CD4-positive, alpha-beta T cell treated with Interleukin-4 for 4 hours (primary cell): ENCODE data around the gene NDRG2.
"Not testable (repeated sequence)": the region's sequence is repeated elsewhere in the genome, so short reads cannot be mapped to it uniquely, and the experiment has no call there.

ENCODE experiments used
- DNase-seq: peaks from one replicate; pipeline ENCODE4 v3.0.0-alpha.2; 2020

NDRG2 gene

DNA sequence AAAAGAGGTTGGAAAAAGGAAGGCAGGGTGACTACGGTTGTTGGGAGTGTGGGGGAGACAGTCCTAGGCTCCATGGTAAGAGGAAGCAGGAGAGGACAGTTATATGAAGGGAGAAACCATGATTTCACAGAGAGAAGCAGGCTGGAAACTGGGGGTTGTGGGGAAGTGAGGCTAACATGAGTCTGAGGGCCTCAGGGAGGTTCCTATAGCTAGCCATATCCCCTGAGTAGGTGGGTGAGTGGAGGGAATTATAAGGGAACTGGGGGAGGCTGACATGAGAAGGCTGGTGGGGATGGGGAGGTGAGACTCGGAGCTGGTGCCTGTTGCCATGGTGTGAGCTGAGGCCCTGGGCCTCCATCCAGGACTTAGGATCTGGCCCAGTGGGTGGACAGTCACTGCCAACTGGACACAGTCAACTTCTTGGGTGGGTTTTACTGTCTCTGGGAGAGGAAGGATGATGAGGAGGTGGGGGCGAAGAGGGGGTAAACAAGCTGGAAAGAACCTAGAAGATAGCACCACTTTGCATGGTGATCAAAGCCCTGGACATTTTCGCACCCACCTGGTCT lies 8.4 kb upstream of the NDRG2 start:
- no peak for DNase-seq

DNA sequence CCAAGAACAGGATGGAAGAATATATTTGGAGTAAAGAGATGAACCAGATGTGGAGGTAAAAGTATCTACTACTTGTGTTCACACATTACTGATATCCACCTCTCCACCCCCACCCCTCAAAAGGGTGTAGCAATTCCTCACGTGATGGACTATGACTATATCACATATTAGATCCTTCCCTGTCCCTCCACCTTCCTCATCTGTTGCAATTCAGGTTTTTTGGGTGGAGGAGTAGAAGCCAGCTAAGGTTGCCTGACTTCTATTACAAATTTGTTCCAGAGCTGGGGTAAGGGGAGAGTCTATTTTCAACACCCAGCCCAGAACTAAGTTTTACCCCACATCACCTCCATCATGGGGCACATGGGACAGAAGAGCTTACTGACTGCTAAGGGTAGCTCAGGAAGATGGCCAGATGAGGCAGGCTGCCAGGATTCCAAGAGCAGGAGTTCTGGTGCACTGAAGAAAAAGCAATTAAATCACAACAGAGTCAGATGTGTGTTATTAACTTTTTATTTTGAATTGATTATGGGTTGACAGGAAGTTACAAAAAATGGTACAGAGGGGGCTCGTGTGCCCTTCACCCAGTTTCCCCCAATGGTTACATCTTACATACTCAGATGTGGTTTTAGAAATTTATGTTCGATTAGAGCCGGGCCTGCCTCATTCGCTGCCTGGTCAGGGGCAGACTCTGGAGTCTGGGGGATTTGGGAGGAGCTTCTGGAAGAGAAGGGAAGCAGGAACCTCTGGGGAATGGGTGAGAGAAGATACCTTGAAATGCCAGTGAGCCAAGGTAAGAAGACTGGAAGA lies 7.7 kb upstream of the NDRG2 start:
- no peak for DNase-seq

DNA sequence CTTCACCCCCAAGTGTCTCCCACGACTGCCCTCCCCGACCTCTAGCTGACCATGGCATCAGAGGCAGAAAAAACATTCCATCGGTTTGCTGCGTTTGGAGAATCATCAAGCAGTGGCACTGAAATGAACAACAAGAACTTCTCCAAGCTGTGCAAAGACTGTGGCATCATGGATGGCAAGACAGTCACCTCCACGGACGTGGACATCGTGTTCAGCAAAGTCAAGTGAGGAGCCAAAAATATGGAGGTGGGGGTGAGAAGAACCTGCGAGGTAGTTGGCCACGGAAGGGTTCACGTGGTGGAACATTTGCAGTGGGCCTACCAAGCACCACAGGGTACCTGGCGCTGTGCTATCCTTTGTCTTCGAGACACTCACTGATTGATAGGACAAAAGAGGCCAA lies 5.7 kb upstream of the NDRG2 start:
- DNase-seq, result no peak

DNA sequence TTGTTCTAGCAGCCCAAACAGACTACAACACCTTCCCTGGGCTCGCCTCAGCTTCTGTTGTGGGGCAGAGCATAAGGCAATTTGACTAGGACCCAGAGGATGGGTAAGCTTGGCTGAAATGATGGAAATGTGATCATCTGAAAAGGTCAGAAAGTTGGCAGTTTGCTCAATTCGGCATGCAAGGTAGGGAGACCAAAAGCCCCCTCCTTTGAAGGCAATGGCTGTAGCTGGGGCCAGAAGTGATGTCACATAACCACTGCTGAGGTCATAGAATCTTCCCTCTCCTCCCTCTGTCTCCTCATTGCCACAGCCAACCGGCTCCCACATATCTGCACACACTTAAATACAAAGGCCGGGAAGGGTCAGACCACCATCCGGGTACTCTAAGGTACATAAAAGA lies 5.1 kb upstream of the NDRG2 start, which contains the start of gene TPPP2:
TPPP2 (plus strand) TSS at position 301 of the 400 bp plus-strand sequence. CDS start 365 bp downstream, outside the sequence.
- no peak for DNase-seq

DNA sequence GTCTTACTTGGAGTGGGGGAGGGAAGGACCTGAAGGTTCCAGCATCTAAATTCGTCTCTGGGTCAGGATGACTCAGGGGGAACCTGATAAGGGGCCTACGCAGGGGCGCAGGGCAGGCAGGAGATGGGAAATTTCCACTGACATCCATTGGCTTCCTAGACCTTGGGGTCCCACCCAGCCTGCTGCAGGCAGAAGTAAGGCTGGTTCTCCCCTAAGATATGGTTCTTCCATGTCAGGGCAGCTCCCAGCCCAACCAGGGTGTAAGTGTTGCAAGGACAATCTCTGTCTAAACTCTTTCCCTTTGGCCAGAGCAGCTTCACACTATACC lies 2.1 kb upstream of the NDRG2 start:
- DNase-seq, result no peak

DNA sequence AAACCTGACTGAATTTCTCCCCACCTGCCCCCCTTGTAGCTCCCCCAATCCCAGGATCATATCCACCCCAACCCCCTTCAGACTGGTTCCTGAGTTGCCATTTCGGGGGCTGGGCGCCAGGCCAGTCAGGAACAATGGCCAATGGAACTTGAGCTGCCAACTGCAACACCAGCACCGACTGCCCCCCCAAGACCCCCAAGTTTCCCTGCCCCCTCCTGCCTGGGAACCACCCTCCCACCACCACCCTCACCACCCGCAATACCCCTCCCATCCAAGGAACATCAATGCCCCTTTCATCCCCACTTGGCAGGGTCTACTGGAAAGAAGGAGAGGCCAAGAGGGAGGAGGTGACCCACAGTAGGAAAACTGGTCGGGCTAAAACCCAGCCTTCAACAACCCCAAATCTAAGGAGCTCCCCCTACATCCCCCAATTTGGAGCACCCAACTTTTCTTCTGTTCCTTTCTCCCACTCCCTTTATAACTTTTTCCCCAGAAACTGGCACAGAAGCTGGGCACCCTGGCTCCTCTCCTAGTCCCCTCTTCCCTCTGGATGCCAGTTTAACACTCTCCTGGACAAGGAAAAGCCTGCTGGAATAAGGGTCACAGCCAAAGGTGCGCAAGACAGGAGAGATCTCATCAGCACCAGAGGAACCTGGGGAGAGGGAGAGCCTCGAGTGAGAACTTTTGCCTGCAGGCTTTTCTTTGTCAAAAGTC lies 1.6 kb upstream of the NDRG2 start:
- no peak for DNase-seq

DNA sequence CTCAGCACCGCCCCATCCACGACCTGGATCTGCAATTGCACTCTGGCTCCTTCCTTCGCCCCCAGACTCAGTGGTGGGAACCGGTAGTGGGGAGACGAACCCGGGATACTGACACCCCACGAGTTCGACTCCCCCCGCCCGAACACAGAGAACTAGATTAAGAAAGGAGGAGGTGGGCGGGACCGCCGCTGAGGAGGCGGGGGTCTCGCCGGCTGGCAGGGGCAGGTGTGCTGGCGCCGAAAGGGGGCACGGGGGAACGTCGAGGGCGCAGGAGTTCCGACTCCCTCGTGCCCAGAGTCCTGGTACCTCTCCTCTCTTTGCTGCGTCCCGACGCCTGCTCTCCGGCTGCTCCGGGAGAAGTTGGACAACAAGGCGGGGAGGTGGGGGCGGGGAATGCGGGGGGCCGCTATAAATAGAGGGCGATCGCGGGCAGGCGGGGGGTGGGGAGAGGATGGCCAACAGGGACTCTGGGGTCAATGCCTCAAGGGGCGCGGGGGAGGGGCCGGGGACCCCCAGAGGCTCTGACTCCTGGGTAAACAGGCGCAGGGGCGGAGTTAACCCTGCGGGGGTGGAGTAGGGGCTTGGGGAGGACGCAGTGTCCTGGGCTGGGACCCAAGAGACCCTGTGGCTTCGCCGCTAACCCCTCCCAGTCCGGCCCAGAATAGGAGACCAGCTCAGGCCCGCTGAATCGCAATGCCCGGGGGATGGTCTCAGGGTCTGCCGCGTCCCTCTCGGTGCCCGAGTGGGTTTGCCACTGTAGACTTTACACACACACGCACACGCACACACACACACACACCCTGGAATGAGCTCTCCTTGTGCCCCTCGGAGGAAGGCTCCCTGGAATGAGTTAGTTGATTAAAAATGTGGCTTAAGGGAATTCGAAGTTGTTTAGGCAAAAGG lies 761 bp upstream of the NDRG2 start:
- DNase-seq, result no peak

DNA sequence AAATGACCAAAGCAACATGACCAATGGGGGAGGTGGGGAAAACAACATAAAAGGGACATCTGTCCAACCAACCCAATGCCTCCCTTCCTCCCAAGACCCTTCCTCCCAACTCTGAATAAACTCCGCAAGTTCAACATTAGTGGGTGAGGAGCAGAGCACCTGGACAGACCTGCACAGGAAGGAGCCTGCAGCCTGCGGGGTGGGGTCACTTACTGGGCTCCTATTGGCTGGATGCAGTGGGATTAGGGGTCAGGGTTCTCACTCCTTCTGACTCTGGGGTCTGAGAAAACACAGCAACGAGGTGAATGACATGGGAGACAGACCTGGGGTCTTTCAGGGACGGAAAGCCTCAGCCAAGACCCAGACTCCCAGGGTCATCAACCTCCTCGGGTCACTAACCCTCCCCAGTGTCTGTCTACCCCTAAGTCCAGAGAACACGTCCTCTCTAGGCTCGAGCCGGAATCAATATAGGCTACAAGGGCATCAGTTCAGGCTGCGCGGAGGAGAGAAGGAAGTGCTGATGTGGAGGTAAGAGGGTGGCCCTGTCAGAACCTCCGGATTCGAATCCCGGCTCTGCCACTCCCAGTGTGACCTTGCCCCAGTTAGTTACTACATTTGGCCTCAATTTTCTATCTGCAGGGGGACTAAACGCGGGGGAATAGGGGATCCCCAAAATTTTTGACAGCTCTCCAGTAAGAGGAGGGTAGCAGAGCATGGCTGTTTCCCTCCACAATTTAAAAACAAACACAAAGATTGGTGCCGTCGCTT lies 860 bp downstream of the NDRG2 start:
- DNase-seq, result no peak

DNA sequence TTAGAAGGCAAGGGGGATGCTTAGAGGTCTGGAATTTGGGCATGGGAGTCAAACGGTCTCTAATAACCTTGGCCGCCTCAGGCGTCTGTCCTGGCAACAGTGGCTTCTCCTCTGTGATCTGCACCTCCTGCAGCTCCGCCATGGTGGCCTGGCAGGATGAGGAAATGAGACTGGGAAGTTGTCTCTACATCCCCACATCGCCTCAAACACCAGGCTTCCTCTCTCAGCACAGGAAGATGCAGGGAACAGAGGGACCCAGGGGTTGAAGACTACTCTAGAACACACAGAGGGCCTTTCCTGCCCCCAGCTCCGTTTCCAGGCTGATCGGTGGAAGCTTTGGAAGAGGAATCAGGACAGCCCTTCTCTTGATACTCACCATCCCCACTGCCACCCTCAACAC lies 1.7 kb downstream of the NDRG2 start:
- DNase-seq, result no peak

DNA sequence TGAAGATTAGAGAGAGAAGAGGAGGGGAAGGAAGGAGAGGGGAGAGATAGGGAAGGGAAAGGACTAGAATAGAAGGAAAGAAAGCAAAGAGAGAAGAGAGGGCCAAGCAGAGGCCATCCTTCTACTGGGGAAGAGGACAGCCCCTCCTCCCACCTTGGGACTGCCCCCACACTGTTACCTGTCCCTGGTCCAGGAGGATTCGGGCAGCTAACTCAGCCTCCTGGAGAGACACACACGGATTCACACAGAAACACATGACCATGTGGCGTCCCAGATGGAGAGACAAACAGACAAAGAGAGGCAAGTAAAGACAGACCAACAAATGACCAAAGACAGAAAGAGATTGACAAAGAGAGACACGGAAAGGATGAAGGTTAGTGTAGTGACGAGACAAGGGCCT lies 2.2 kb downstream of the NDRG2 start:
- DNase-seq, result no peak

DNA sequence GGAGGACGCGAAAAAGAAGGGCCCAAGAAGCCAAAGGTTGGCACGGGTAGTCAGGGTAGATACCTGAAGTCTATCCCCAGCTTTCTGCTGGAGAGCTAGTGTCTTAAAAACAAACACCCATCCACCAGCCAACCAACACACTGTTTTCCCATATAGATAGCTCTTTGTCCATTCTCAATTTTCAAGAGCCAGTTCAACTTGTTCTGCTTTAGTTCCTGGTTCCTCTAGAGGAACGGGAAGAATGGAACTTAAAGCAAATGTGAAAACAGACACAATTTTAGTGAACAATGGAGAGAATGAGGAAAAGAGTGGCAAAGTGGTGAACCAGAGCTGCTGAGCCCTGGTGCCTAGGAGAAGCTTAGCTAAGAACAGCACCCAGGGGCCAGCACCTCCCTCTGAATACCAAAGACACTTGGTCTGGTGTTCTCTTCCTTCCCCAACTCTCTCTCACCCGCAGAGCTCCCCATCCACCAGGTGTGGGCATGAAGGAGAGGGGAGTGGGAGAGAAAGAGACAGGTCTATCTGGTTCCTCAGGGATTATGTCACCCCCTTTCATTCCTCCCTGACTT lies 3.8 kb downstream of the NDRG2 start:
- no peak for DNase-seq

DNA sequence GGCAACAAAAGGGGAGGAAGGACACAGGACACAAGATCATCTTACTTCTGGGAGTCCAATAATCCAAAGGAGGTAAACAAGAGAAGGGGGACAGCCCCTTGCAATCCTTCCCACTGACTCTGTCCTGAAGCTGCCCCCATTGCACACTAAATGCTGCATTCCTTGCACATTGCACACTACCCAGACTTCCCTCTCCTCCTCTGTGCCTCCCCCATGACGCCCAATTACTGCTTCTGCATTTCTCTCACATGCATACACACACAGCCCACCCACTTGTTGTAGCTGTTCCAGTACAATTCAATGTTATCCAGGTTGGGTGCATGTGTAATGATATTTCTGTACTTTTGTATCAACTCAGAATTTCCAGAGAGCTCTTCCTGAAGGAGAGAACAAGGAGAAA lies 5.5 kb downstream of the NDRG2 start:
- DNase-seq, result no peak

DNA sequence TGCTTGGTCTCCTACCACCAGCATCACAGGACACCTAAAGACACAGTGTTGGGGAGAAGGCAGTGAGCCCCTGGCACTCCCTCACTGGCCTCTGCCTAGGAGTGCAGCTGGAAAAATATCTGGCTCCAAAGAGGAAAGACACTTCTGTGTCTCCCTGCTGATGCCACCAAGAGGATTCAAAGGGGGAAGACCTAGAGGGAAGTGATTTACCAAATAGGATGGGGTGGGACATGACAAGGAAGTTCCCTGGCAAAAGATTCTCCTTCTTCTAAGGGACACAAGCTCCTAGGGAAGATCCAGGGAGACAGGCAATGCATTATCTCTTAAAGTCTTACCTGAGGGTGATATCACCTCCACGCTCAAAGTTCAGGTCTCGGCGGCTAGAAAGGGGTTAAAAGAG lies 6.1 kb downstream of the NDRG2 start:
- DNase-seq, result no peak

DNA sequence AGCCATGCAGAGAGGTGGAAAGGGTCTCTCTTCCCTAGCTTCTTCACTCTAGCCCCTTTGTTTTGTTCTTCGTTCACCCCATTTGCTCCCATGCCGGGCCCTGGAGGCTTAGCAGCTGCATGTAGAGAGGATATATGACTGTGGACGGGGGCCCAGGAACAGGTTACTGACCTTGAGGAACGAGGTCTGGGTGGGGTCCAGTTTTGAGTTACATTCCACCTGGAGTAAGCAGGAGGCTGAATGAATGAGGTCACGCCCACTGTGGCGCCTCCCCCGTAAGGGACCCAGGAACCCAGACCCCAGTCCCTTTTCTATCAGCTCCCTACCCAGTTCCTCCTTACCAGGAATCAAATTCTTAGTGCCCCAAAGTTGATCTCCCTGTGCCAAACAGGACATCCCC lies 6.6 kb downstream of the NDRG2 start:
- DNase-seq, result no peak

DNA sequence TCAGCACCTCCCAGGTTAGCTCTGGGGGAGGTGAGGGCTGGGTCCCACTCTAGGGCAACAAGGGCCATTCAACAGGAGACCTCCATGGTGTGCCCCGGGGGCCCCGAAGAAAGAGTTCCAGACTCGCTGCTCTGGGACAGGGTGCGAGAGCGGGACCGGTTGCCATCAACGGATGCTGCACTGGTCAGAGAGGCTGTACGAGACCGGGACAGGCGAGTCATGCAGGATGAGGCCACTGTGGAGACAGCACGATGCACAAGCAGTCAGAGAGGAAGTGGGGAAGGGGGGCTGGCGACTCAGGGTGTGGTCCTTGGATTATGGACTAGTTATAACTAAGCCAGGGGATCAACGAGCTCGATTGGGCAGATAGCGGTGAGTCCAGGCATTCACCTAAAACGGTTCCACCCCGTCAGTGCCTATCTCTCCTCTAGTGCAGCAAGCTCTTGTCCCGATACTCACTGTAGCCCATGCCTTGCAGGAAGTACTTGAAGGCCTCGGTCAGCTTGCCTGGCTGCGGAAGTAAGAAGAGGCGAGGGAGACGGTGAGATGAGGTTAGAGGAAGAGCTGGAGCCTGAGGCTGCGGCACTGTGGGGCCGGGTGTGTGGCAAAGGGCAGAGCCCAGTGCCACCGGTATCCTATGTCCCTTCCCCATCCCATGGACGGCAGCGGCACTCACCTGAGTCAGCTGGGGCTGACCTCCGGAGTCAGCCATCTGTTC lies 7.2 kb downstream of the NDRG2 start:
- no peak for DNase-seq

DNA sequence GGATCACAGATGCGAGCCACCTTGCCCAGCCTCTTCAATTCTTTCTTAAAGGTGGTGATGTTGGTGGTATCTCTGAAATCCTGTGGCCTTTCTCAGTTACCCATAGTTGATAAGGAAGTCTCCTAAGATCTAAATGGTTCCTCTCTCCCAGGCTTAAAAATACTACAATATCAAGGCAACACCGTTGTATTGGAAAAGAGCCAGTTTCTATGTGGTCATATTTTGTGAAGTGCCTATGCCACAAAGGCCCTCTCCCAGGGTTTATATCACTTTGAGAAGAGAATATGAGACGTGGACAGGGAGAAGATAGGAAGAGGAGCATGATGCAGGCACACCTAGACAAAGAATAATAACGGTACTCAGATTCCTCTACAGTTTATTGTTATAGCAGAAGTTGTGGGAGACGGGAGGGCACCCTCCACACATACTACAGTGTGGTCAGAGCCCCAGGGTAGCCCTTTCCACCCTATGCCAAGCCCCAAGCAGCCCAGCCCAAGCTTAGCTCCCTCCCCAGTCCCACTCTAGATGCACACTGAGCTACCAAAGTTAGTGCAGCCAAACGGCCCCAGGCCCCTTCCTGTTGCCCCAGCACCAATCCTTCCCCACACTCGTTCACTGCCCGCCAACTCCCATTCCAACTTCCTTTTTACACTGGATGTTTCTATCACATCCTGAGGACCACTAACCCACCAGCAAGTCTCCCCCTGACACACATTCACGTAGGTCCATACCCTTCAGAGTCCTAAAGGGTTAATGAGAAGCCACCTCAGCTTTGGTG lies 8.3 kb downstream of the NDRG2 start:
- DNase-seq, result no peak

DNA sequence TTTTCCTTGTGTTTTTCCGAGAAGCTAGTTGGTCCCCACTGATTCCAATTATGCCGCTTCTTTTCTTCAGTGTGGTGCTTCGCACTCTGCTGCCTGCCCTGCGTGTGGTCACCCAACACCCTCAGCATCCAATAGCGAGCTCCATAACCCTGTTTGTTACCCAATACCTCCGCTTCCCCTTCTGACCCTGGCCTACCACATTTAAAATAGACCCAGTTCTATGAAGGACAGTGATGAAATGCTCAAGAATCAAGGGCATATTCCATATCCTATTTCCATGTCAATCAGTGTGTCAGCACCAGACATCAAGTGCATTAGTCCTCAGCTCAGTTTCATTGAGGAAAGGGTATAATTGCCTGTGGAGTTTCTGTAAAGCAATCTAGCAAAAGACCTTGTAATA lies 9.5 kb downstream of the NDRG2 start:
- no peak for DNase-seq

DNA sequence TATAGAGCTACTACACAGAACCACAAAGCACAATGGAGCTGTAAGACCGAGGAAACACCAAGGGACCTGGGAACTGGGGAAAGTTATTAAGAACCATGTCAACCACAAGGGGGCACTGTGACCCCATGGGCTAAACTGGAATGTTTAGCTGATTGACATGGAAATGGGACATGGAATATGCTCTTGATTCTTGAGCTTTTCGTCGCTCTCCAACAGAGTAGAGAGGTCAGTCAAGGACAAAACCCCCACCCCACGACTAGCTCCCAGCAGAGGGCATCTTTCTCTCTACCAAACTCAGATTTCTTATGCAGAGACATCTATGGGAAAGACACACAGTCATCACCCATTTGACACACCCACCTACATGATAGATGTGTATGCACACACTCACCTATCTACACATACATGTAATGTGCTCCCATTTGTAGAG lies 10.1 kb downstream of the NDRG2 start:
- DNase-seq, result peak; percentile 78

DNA sequence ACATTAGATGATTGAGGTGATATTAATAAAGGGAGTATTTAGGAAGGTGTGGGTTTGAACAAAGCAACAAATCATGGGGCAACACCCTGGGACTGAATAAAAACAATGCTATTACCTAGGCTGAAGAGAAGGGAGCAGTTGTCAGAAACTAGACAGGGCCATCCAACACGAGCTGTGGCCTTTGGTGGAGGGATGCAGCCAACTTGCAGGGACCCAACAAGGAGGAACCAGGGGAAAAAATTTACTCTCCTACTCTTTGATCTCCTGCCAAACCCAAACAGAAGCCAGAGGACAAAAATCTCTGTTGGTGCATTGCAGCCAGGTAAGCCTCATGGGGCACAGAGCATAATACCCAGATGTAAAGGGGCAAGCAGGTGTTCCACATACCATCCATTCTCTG lies 13.7 kb downstream of the NDRG2 start:
- DNase-seq, result no peak

DNA sequence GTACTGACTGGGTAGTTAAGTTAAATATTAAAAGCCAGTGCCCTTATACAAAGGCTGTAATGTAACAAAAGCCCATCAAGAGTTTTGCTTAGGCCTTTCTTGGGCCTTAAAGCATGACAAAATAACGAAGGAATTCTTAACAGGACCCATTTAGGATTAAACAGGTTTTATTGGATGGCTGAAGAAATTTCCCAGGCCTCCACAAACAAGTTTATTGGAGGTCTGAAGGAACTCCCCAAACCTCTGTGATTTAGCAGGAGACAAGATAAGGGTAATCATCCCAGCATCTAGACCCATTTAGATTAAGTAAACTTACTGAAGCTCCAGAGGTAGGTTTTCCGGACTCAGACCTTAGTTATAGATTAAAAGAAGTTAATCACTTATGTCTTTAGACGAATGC lies 15.1 kb downstream of the NDRG2 start:
- not testable (repeated sequence) for DNase-seq
